Fibroblast of lung (primary cell): ENCODE measurements around the gene SPRR2A. TPM values are rescaled to one million over a fixed set of nuclear protein-coding genes. Genes with fewer than 3 reads are reported as not detected.
"Not testable (repeated sequence)": the region's sequence is repeated elsewhere in the genome, so short reads cannot be mapped to it uniquely, and the experiment has no call there.

ENCODE experiments used
- DNase-seq, 2 donors: peaks; one replicate each; pipeline versions ENCODE4 v3.0.0 to v3.0.0-alpha.2; 2010; ENCODE audit warnings: low read depth in 2 of 2
- H2AFZ ChIP-seq: 2 replicates; pipeline ENCODE4 v1.5.1; 2012; ENCODE audit warnings: low read length, control low read depth, inconsistent platforms
- H3K27ac ChIP-seq: 2 replicates; pipeline ENCODE4 v1.5.1; 2011; ENCODE audit warnings: low read length, control low read depth; ENCODE audit not compliant: insufficient read depth
- H3K27me3 ChIP-seq: 2 replicates; pipeline ENCODE4 v1.5.1; 2011; ENCODE audit warnings: mild to moderate bottlenecking, low read length; ENCODE audit not compliant: control insufficient read depth, insufficient read depth
- H3K36me3 ChIP-seq: 2 replicates; pipeline ENCODE4 v1.5.1; 2011; ENCODE audit warnings: low read length; ENCODE audit not compliant: control insufficient read depth, insufficient read depth
- H3K4me1 ChIP-seq: 2 replicates; pipeline ENCODE4 v1.5.1; 2011; ENCODE audit warnings: low read length; ENCODE audit not compliant: control insufficient read depth, insufficient read depth; ENCODE audit errors: extremely low read depth
- H3K4me2 ChIP-seq: 2 replicates; pipeline ENCODE4 v1.5.1; 2011; ENCODE audit warnings: low read length, control low read depth; ENCODE audit not compliant: insufficient read depth; ENCODE audit errors: extremely low read depth
- H3K4me3 ChIP-seq, 4 experiments: fragments of 200-600 bp in 1 of 4; sonication (generic) in 1 of 4; replicated peaks in 1 of 4; 2 replicates each; pipeline ENCODE4 v1.5.1; 2011 to 2016; ENCODE audit warnings: low read length in 4 of 4, low read depth in 3 of 4, mild to moderate bottlenecking in 3 of 4, control low read depth in 2 of 4, inconsistent platforms in 1 of 4, mixed read lengths in 1 of 4; ENCODE audit not compliant: insufficient read depth in 1 of 4; ENCODE audit errors: control extremely low read depth in 1 of 4
- H3K79me2 ChIP-seq: 2 replicates; pipeline ENCODE4 v1.5.1; 2012; ENCODE audit warnings: mild to moderate bottlenecking, low read length, inconsistent platforms; ENCODE audit not compliant: control insufficient read depth, insufficient read depth
- H3K9ac ChIP-seq: 2 replicates; pipeline ENCODE4 v1.5.1; 2011; ENCODE audit warnings: mild to moderate bottlenecking, low read length, control low read depth; ENCODE audit not compliant: insufficient read depth
- H3K9me3 ChIP-seq: 2 replicates; pipeline ENCODE4 v1.5.1; 2012; ENCODE audit warnings: low read depth, low read length; ENCODE audit not compliant: control insufficient read depth, insufficient read depth
- H4K20me1 ChIP-seq: 2 replicates; pipeline ENCODE4 v1.5.1; 2011; ENCODE audit warnings: low read length; ENCODE audit not compliant: control insufficient read depth, insufficient read depth; ENCODE audit errors: extremely low read depth
- EZH2 ChIP-seq: IDR thresholded peaks from 2 replicates; pipeline ENCODE4 v1.5.1; 2012; ENCODE audit warnings: low read length, control low read depth, mild to moderate bottlenecking; ENCODE audit errors: missing control alignments
- polyA plus RNA-seq, 2 donors: library from polyadenylated mRNA; depleted of rRNA in 1 of 2; stranded (reverse) in 1 of 2; unstranded in 1 of 2; fragments of >200 nt; gene quantifications; 2 replicates each; pipeline ENCODE4 v1.2.1, GENCODE V29; 2011 to 2012; ENCODE audit warnings: missing spikeins in 1 of 2
- total RNA-seq: library from RNA; depleted of rRNA; stranded (reverse); fragments of >200 nt; gene quantifications from 2 replicates; pipeline ENCODE4 v1.2.1, GENCODE V29; 2014
- TF ChIP-seq, protein P1 (sequence below), 2 donors: IDR thresholded peaks in 1 of 2; conservative IDR thresholded peaks in 1 of 2; 1 replicate in 1 of 2; 2 replicates in 1 of 2; pipeline ENCODE4 v1.5.1; 2011 to 2012; ENCODE audit warnings: low read length in 2 of 2, control low read depth in 1 of 2, inconsistent platforms in 1 of 2, low read depth in 1 of 2, mild to moderate bottlenecking in 1 of 2

Gene SPRR2A
- total and polyA plus RNA-seq, 2 donors (not counting 1 experiment from before 2014, with no cell fraction given): not detected

DNA sequence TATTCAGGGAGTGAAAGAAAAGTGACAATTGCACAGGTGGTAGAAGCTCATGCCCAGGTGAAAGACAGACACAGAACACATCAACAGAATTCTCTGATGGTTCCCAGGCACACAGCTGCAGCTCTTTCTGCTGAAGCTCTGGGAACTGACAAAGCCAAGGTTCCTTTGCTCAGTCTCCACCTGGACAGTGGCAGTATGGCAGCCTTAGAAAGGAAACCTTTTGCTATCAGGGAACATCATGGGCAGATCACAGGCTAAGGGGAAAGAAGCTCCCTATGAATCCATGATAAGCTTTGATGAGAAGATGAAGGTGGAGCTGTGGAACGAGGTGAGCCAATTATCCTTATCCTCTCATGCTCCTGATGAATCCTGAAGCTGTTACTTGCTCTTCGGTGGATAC, 12.9 kb upstream of the SPRR2A start:
- H3K9me3 ChIP-seq: no peaks in the 10 kb centered on the region
- no peak overlapping the region for H3K9ac ChIP-seq
- TF ChIP-seq EZH2: no peak
- TF ChIP-seq, protein P1, sequence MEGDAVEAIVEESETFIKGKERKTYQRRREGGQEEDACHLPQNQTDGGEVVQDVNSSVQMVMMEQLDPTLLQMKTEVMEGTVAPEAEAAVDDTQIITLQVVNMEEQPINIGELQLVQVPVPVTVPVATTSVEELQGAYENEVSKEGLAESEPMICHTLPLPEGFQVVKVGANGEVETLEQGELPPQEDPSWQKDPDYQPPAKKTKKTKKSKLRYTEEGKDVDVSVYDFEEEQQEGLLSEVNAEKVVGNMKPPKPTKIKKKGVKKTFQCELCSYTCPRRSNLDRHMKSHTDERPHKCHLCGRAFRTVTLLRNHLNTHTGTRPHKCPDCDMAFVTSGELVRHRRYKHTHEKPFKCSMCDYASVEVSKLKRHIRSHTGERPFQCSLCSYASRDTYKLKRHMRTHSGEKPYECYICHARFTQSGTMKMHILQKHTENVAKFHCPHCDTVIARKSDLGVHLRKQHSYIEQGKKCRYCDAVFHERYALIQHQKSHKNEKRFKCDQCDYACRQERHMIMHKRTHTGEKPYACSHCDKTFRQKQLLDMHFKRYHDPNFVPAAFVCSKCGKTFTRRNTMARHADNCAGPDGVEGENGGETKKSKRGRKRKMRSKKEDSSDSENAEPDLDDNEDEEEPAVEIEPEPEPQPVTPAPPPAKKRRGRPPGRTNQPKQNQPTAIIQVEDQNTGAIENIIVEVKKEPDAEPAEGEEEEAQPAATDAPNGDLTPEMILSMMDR (conservative IDR thresholded peaks at IDR 0.05 in 1 of 2, IDR thresholded peaks at IDR 0.05 in 1 of 2; ENCODE audit: low read depth in 1 of 2, low read length in 2 of 2): no peak
- H2AFZ ChIP-seq: no peak overlapping the region
- no peak for DNase-seq
- H3K27ac ChIP-seq: no peak overlapping the region
- no peaks in the 10 kb centered on the region for H3K27me3 ChIP-seq
- H3K4me1 ChIP-seq: no peaks in the 10 kb centered on the region
- no peaks in the 10 kb centered on the region for H4K20me1 ChIP-seq
- H3K4me2 ChIP-seq: no peak overlapping the region
- no peaks in the 10 kb centered on the region for H3K36me3 ChIP-seq
- no peak overlapping the region for H3K4me3 ChIP-seq
- no peaks in the 10 kb centered on the region for H3K79me2 ChIP-seq

DNA sequence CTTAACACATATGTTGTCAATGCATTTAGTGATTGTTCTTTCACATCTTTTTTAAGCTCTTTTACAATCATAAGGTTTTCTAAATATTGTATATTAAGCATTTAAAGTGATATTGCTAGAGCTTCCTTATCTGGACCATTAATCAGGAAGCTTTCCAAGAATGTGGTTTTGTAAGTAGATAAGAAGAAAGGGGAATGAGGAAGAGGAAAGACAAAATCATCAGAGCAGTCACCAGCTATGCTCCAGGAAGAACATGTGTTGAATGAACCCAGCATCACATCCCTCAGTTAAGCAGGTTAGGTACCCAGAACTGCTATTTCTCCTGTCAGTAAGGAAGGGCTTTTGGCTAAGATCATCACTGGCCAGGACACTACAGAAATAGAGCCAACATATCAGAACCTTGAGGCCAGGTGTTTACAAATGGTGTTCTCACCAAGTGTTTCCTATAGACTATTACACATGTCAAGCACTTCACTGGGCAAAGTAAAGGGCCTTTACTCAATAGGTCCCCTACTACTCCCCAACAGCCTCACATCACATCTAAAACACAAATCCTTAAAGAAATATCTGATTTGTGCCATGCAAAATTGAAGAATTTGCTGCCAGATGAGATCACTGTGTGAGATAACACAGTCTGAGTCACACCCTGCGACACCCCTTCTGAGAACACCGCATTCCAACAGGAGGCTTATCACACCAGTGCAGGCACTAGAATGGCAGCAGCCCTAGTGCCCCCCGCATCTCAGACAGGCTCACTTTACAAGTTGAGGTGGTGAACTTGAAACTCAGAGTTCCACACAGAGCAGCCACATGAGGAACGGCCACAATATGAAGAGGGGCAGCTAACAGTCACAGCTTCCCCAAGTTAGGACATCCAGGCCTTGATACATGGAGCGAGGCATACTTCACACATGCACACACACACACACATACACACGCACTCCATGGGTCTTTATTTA, 1.8 kb upstream of the SPRR2A start:
- TF ChIP-seq EZH2: no peak
- TF ChIP-seq, protein P1 (conservative IDR thresholded peaks at IDR 0.05 in 1 of 2, IDR thresholded peaks at IDR 0.05 in 1 of 2; ENCODE audit: low read depth in 1 of 2, low read length in 2 of 2): no peak
- Histone ChIP-seq H2AFZ (no peak overlapping the region), H3K9ac (no peak overlapping the region), H3K79me2 (no peaks in the 10 kb centered on the region), H3K27me3 (no peaks in the 10 kb centered on the region), H3K4me1 (no peaks in the 10 kb centered on the region), H4K20me1 (no peaks in the 10 kb centered on the region), H3K4me2 (no peak overlapping the region), H3K36me3 (no peaks in the 10 kb centered on the region), H3K9me3 (no peaks in the 10 kb centered on the region), H3K4me3 (no peak overlapping the region), H3K27ac (no peak overlapping the region)
- no peak for DNase-seq

DNA sequence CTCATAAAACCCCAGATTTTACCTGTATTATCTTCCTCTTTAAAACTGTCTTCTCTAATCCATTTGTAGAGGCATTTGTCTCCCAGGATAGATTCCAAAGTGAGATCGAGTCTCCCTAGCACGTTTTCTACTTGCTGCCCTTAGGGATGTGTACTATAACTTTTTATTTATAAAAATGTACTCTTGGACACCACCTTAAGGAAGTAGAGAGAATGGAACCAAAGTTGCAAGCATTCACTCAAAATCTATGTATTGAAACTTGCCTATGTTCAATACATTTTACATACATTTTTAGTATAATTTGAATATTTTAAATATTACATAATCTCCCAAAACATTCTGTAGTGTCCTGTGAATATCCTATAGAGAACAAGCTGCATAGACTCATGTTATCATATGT, 842 bp upstream of the SPRR2A start:
- Histone ChIP-seq H4K20me1 (no peaks in the 10 kb centered on the region), H3K27ac (no peak overlapping the region), H3K27me3 (no peaks in the 10 kb centered on the region), H3K4me3 (no peak overlapping the region), H3K4me2 (no peak overlapping the region), H2AFZ (no peak overlapping the region), H3K4me1 (no peaks in the 10 kb centered on the region), H3K9ac (no peak overlapping the region), H3K79me2 (no peaks in the 10 kb centered on the region), H3K36me3 (no peaks in the 10 kb centered on the region), H3K9me3 (no peaks in the 10 kb centered on the region)
- TF ChIP-seq EZH2: no peak
- TF ChIP-seq, protein P1 (conservative IDR thresholded peaks at IDR 0.05 in 1 of 2, IDR thresholded peaks at IDR 0.05 in 1 of 2; ENCODE audit: low read depth in 1 of 2, low read length in 2 of 2): no peak
- no peak for DNase-seq

DNA sequence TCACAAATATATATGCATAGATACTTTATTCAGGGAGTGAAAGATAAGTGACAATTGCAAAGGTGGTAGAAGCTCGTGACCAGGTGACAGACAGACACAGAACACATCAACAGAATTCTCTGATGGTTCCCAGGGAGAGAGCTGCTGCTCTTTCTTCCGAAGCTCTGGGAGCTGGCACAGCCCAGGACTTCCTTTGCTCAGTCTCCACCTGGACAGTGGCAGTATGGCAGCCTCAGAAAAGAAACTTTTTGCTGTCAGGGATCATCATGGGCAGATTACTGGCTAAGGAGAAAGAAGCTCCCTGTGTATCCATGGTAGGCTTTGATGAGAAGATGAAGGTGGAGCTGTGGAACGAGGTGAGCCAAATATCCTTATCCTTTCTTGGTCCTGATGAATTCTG, 1.2 kb downstream of the SPRR2A start:
- H3K4me3 ChIP-seq, H3K36me3 ChIP-seq, H3K4me1 ChIP-seq, H3K4me2 ChIP-seq, H4K20me1 ChIP-seq, DNase-seq, H2AFZ ChIP-seq, H3K9me3 ChIP-seq, H3K27ac ChIP-seq, H3K79me2 ChIP-seq, H3K9ac ChIP-seq, H3K27me3 ChIP-seq: not testable (repeated sequence)
